ENCODE results near the gene GNLY.

GNLY gene

DNA sequence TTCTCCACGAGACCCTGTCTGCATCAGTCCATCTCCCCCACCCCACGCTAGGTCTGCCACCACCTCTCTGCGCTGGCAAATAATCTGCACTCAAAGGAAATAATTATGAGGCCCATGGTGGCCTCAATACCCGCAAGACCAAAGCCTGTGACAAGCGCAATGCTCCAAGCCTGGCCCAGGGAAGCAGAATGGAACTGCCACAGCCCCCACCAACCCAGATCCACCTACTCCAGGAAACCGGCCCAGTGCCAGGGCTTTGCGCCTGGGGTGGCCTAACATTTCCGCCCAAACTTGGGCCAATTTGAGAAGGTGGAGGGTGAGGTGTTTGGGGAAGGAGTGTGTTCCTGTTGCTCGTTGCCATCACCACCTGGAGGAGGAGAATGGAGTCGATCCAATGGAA, 33.6 kb downstream of the GNLY start:
- no peak for DNase-seq (ENCODE audit: low read depth, low spot score)

- no peak for DNase-seq (ENCODE audit: low read depth, low spot score)
Measured at GRCh38 chr2:85728342-85728741, 34.2 kb downstream of the GNLY start.

DNA sequence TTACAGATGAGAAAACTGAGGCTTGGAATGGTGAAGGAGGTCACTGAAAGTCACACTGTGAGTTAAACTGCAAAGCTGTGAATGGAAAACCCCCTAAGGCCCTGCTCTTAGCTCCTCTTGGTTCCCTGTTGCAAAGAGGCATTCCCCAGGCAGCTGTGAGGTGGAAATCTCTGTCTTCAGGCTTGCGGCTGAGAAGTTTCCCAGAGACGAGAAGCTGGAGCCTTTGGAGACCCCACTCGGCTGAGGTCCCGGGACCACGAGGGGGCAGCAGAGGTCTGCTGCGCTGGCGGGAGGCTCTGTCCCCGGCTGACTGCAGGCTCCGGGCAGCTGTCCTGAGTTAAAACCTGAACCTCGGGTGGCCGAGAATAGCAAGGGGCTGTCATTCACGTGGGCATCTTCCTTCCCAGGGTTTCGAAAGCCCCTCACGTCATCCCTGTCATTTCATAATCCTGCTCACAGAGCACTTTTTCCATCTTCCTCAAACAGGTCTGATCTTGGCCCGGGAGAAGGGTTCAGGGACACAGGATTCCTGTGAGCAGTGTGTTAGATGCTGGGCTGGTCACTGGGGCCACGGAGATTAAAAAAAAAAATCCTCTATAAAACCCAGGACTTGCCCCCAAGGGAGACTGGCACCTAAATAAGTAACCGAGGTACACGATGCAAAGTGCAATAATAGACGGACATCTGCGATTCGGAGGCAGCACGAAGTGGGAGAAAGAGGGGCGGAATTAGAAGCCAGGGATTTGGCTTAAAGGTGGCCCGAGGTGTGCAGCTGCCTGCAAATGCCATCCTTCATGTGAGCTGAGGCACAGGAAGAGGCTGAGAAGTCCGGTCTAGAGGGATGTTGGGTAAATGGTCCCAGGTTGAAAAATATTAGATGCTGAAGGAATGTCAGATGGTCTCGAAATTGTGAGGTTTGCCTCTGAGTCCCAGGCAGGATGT, 35.0 kb downstream of the GNLY start:
- peak; percentile 45 for DNase-seq (ENCODE audit: low read depth, low spot score)

GRCh38 chr2:85729825-85730510, 35.8 kb downstream of the GNLY start:
- DNase-seq (ENCODE audit: low read depth, low spot score): no peak

- no peak for DNase-seq (ENCODE audit: low read depth, low spot score)
Measured at GRCh38 chr2:85730686-85731230, 36.6 kb downstream of the GNLY start.

DNA sequence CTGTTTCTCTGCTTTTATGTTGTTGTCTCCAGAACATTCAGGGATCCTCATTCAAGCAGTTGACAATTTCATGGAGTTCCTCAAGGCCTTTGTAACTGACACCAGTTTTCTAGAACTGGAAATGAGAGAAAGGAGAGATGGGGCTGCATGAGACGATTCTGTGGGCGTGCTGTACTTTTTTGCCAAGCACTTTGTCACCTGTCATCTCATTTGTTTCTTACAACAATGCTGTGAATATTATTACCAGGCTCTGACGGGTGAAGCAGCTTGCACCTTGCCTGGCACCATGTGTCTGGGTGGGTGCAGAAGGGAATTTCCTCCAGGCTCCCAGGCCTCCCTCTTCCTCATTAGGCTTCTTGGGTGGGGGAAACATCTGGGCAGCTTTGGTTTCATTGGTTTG, 37.4 kb downstream of the GNLY start:
- DNase-seq (ENCODE audit: low read depth, low spot score): no peak

DNA sequence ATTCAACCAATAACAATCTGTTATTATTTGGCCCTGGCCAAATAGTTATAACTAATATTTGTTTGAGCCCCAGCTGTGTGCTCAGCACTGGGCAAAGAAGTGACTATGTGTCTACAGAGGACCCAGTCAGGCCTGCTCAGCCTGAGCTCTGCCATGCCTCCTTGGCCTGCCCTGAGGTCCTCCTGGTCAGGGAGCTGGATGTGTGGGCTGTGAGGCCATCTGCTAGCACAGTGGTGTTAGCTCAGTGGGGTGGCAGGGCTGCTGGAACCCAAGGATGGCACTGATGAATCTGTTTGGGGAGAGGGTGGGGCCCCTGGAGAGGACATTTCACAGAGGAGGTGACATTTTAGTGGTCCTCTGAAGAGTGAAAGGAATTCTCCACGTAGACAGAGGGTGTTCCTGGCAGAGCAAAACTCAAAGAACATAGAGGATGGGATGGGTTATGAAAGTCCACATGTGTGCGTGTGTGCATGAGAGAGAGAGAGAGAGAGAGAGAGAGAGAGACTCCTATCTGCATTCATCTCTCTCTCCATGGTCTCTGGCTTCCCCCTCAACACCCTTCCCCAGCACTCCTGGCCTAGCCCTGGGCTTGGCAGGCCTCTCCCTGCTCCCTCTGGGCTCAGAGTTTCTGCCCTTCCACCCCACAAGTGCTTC, 38.4 kb downstream of the GNLY start:
- no peak for DNase-seq (ENCODE audit: low read depth, low spot score)

DNA sequence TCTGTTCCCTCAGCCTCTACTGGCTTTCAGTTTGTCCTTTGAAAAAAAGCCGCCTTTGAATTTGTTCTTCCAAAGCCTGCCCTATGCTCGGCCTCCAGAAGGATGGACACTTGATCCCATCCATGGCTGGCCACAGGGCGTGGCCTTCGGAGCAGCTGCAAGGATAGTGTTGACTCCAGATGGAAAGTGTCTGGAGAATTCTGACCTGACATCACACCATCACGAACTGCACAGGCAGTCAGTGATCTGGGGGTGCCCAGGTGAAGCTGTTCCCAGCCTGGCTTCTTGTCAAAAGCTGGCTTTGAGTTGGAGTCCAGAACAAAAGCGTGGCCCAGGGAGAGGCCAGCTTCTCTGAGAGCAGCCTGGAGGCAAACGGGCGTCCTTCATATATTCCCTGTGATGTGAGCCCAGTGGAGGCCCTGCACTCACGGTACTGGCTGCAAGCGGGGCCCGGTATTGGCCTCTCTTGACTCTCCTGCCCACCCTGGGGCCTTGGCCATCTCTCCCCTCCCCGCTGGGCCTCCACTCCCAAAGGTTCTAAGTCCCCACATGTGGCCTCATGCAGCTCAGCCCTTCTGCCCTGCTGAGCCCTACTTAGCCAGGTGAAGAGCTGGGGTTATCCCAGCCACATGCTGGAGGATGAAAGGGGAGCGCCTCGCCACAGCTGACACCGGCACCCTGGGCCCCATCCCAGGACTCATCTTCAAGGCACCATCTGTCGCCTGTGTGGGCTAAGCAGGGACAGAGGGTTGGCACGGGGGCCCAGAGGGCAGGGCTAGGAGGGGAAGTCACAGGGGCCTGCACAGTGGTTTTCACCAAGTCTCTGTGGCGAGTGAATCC, 39.2 kb downstream of the GNLY start:
- no peak for DNase-seq (ENCODE audit: low read depth, low spot score)

DNA sequence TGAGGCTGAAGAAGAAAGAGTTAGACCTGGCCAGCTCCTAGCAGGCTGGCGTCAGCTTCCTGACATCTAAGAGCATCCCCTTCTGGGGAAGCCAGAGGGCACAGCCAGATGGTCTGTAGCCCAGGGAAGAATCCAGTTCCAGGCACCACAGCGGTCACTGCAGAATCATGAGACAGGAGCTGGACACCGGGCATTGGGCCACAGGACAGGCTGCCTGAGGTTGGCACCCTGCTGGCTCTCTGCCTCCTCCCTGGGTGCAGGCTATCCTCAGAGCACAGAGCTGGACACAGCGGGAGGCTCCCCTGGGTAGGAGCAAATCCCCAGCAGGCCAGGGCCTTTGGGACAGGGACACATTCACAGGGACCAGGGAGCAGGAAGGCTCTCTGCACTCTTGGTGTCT, 39.9 kb downstream of the GNLY start:
- no peak for DNase-seq (ENCODE audit: low read depth, low spot score)

GRCh38 chr2:85734942-85735608, 40.9 kb downstream of the GNLY start:
- DNase-seq (ENCODE audit: low read depth, low spot score): no peak

- no peak for DNase-seq (ENCODE audit: low read depth, low spot score)
Measured at GRCh38 chr2:85735691-85736090, 41.5 kb downstream of the GNLY start.

- no peak for DNase-seq (ENCODE audit: low read depth, low spot score)
Measured at GRCh38 chr2:85736456-85737355, 42.5 kb downstream of the GNLY start.

DNA sequence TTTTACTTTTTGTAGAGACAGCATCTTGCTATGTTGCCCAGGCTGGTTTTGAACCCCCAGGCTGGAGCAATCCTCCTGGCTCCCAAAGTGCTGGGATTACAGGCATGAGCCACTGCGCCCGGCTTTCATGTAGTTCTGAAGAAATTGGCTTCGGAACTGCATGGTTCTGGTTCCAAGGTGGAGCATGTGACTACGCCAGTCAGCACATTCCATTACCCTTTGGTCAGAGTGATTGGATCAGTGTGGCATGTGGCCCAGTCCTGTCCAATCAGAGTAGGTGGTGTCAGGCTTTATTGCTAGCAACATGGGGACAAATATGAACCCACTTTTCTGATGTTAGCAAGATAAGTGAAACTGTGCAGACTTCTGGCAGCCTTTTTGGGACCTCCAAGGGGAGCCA, 43.3 kb downstream of the GNLY start:
- DNase-seq (ENCODE audit: low read depth, low spot score): no peak

DNA sequence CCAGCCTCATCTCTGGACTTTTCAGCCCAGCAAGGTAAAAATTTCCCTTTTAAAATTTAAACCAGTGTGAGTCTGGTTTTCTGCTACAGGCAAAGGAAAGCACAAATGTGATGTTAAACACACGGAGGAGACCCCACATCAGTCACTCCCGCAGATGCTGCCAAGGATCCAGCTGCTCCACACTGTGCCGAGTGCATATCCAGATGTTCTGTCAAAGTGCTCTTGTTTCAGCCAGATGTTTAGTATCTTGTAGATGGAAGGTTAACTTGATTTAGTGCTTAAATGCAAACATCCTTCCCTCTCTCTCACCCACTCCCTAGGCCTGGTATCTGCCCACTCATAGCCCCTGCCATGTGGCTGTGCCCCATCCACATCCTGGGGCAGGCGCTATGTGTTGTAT, 43.8 kb downstream of the GNLY start:
- DNase-seq (ENCODE audit: low read depth, low spot score): no peak

- no peak for DNase-seq (ENCODE audit: low read depth, low spot score)
Measured at GRCh38 chr2:85740193-85740592, 46.0 kb downstream of the GNLY start.

DNA sequence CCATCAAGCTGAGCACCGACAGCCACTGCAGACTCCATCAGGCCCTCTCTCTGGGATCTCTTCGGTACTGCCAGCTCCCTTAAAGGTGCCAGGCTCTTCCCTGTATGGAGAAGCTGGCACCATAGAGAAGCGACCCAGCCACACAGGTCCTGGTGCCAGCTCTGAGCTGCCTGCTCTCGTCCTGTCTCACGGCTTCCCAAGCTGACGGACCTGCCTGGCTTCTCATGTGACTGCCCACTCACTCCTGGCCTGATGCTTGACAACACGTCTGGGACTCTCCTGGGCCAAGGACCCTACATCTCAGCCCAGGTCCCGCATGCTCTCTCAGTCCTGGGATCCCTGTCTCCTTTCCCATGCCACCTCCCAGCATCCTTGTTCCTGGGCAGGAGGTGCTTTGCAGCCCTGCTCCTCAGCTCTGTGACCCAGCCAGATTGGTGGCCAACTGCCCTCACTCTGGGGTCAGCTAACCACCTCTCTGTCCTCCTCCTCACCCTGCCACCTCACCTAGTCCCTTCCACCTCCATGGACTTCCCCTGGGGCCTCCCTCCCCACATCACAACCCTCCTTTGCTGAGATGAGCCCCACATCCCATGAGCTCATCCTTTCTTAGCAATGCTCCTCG, 47.2 kb downstream of the GNLY start:
- no peak for DNase-seq (ENCODE audit: low read depth, low spot score)

- DNase-seq (ENCODE audit: low read depth, low spot score): no peak
Measured at GRCh38 chr2:85741833-85742455, 47.8 kb downstream of the GNLY start.

- DNase-seq (ENCODE audit: low read depth, low spot score): no peak
Measured at GRCh38 chr2:85743304-85743978, 49.3 kb downstream of the GNLY start.
